ENCODE results near the gene PCDHGB5.
"Not testable (repeated sequence)": the region's sequence is repeated elsewhere in the genome, so short reads cannot be mapped to it uniquely, and the experiment has no call there.

Gene PCDHGB5

DNA sequence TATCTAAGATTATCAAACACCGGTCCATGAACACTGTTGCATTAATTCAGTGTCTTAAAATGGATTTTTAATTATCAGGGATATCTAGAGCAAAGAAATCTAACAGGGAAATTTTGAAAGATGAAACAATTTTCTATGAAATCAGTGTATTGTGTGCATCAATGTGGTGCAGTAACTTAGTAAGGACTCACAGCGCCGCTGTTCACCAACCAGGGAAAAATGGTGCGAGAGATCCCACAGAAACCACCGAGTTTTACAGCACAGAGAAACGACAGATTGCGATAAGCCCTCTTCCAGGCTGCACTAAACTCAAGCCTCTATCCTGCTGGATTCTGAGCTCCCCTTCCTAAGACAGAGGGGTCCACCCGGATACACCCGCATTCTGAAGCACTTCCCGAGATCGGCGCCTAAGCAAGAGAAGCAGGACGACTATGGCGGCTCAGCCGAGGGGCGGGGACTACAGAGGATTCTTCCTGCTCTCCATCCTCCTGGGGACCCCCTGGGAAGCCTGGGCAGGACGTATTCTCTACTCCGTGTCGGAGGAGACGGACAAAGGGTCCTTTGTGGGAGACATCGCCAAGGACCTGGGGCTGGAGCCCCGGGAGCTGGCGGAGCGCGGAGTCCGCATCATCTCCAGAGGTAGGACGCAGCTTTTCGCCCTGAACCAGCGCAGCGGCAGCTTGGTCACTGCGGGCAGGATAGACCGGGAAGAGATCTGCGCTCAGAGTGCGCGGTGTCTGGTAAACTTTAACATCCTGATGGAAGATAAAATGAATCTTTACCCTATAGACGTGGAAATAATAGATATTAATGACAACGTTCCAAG, 15.1 kb upstream of the PCDHGB5 start, which contains the start of gene PCDHGA7:
Gene PCDHGA7 (plus strand): TSS at position 274 of the 826 bp plus-strand sequence. CDS start 158 bp downstream, at position 432.
- Histone ChIP-seq H3K36me3 (peaks cover 12% of the 10 kb centered on the region), H3K9me3 (no peaks in the 10 kb centered on the region; the same call in 1 of the 2 replicates), H3K4me1 (no peaks in the 10 kb centered on the region), H3K27me3 (no peaks in the 10 kb centered on the region), H3K4me3 (ENCODE audit: low read depth, low read length) (no peak within 1 kb of the TSS)
- TF ChIP-seq CTCF (IDR thresholded peaks at IDR 0.05; ENCODE audit: low read depth, low read length), result no peak
- DNase-seq, result no peak

DNA sequence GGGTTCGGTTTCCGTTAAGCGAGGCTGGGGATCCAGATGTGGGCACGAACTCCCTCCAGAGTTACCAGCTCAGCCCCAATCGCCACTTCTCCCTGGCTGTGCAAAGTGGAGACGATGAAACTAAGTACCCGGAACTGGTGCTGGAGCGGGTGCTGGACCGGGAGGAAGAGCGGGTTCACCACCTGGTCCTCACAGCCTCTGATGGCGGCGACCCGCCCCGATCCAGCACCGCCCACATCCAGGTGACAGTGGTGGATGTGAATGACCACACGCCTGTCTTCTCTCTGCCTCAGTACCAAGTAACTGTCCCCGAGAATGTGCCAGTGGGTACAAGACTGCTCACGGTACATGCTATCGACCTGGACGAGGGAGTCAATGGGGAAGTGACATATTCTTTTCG, 14.4 kb upstream of the PCDHGB5 start:
- H3K4me1 ChIP-seq, result no peaks in the 10 kb centered on the region
- H3K27me3 ChIP-seq, result no peaks in the 10 kb centered on the region
- peaks cover 12% of the 10 kb centered on the region for H3K36me3 ChIP-seq
- H3K9me3 ChIP-seq, result no peaks in the 10 kb centered on the region; the same call in 1 of the 2 replicates
- TF ChIP-seq CTCF (IDR thresholded peaks at IDR 0.05; ENCODE audit: low read depth, low read length), result no peak
- no peak for DNase-seq
- no peak overlapping the region for H3K4me3 ChIP-seq (ENCODE audit: low read depth, low read length)

- TF ChIP-seq CTCF (IDR thresholded peaks at IDR 0.05; ENCODE audit: low read depth, low read length), result no peak
- DNase-seq, result no peak
- H3K27me3 ChIP-seq, result no peaks in the 10 kb centered on the region
- no peaks in the 10 kb centered on the region; the same call in 1 of the 2 replicates for H3K9me3 ChIP-seq
- no peak overlapping the region for H3K4me3 ChIP-seq (ENCODE audit: low read depth, low read length)
- H3K36me3 ChIP-seq, result peaks cover 12% of the 10 kb centered on the region
- H3K4me1 ChIP-seq, result no peaks in the 10 kb centered on the region
Measured at GRCh38 chr5:141384471-141385267, 13.1 kb upstream of the PCDHGB5 start.

GRCh38 chr5:141387557-141388311, 10.0 kb upstream of the PCDHGB5 start, which contains the start of gene PCDHGB4:
Gene PCDHGB4 (plus strand): TSS chr5:141387698. CDS start chr5:141387885, 187 bp downstream.
- not testable (repeated sequence) for H3K9me3 ChIP-seq; H3K36me3 ChIP-seq; H3K27me3 ChIP-seq; H3K4me3 ChIP-seq (ENCODE audit: low read depth, low read length); DNase-seq; H3K4me1 ChIP-seq

GRCh38 chr5:141388661-141389060, 9.1 kb upstream of the PCDHGB5 start:
- H3K9me3 ChIP-seq, result no peaks in the 10 kb centered on the region; the same call in 1 of the 2 replicates
- no peak for DNase-seq
- TF ChIP-seq CTCF (IDR thresholded peaks at IDR 0.05; ENCODE audit: low read depth, low read length), result no peak

More at GRCh38 chr5:141388661-141389060, 9.1 kb upstream of the PCDHGB5 start:
- Histone ChIP-seq H3K4me1 (no peaks in the 10 kb centered on the region), H3K27me3 (no peaks in the 10 kb centered on the region), H3K4me3 (ENCODE audit: low read depth, low read length) (no peak overlapping the region), H3K36me3 (no peaks in the 10 kb centered on the region; the same call in 1 of the 2 replicates)
